MG63 (cell line): Measurements from ENCODE around the gene SLC25A5. TPM values are rescaled to one million over a fixed set of nuclear protein-coding genes. Genes with fewer than 3 reads are reported as not detected.
"Not testable (repeated sequence)": the region's sequence is repeated elsewhere in the genome, so short reads cannot be mapped to it uniquely, and the experiment has no call there.

ENCODE experiments used
- DNase-seq: peaks from one replicate; pipeline ENCODE4 v3.0.0-alpha.2; 2020
- H3K27me3 ChIP-seq: fragments of 250-450 bp; sonication (Bioruptor Pico); 2 replicates; pipeline ENCODE4 v1.5.1; 2020; ENCODE audit warnings: mild to moderate bottlenecking, moderate library complexity
- H3K36me3 ChIP-seq: fragments of 250-450 bp; sonication (Bioruptor Pico); 2 replicates; pipeline ENCODE4 v1.5.1; 2020; ENCODE audit warnings: mild to moderate bottlenecking, moderate library complexity
- H3K4me3 ChIP-seq: fragments of 250-450 bp; sonication (Bioruptor Pico); 2 replicates; pipeline ENCODE4 v1.5.1; 2020; ENCODE audit warnings: mild to moderate bottlenecking, moderate library complexity
- H3K9me3 ChIP-seq: fragments of 250-450 bp; sonication (Bioruptor Pico); 2 replicates; pipeline ENCODE4 v1.5.1; 2020; ENCODE audit warnings: mild to moderate bottlenecking, moderate library complexity
- total RNA-seq: library from RNA; depleted of rRNA; stranded (reverse); fragments of >200 nt; shearing (Covaris generic); gene quantifications from 2 replicates; pipeline ENCODE4 v1.2.3, GENCODE V29; 2014; ENCODE audit warnings: low replicate concordance

SLC25A5 gene
- total RNA-seq, 1 experiment from 2014 or later, result 68.0 TPM

- H3K36me3 ChIP-seq, H3K9me3 ChIP-seq, DNase-seq, H3K27me3 ChIP-seq, H3K4me3 ChIP-seq: not testable (repeated sequence)
These were observed 25.7 kb downstream of the SLC25A5 start for GRCh38 chrX:119493851-119494495.

GRCh38 chrX:119495734-119496726 is 27.8 kb downstream of the SLC25A5 start:
- Histone ChIP-seq H3K9me3 (no peaks in the 10 kb centered on the region), H3K27me3 (no peaks in the 10 kb centered on the region), H3K4me3 (no peak overlapping the region), H3K36me3 (no peaks in the 10 kb centered on the region)
- no peak for DNase-seq

GRCh38 chrX:119497185-119497584 is 28.9 kb downstream of the SLC25A5 start:
- no peak overlapping the region for H3K4me3 ChIP-seq
- DNase-seq, result no peak
- H3K36me3 ChIP-seq, result no peaks in the 10 kb centered on the region
- no peaks in the 10 kb centered on the region for H3K27me3 ChIP-seq
- no peaks in the 10 kb centered on the region for H3K9me3 ChIP-seq

GRCh38 chrX:119500061-119500800 is 32.0 kb downstream of the SLC25A5 start:
- Histone ChIP-seq H3K4me3 (no peak overlapping the region), H3K9me3 (no peaks in the 10 kb centered on the region), H3K27me3 (no peaks in the 10 kb centered on the region), H3K36me3 (no peaks in the 10 kb centered on the region)
- DNase-seq, result no peak

- DNase-seq, result no peak
- Histone ChIP-seq H3K9me3 (no peaks in the 10 kb centered on the region), H3K4me3 (no peak overlapping the region), H3K27me3 (no peaks in the 10 kb centered on the region), H3K36me3 (no peaks in the 10 kb centered on the region)
These were observed 33.4 kb downstream of the SLC25A5 start for GRCh38 chrX:119501511-119502148.

- peak; percentile 38 for DNase-seq
- Histone ChIP-seq H3K4me3 (no peak overlapping the region), H3K36me3 (no peaks in the 10 kb centered on the region), H3K9me3 (no peaks in the 10 kb centered on the region), H3K27me3 (no peaks in the 10 kb centered on the region)
These were observed 34.7 kb downstream of the SLC25A5 start for GRCh38 chrX:119502727-119503483.

- peak; percentile 88 for DNase-seq
- Histone ChIP-seq H3K9me3 (no peaks in the 10 kb centered on the region), H3K4me3 (no peak overlapping the region), H3K27me3 (no peaks in the 10 kb centered on the region), H3K36me3 (no peaks in the 10 kb centered on the region)
These were observed 35.2 kb downstream of the SLC25A5 start for GRCh38 chrX:119503484-119503861.

- not testable (repeated sequence) for DNase-seq, H3K9me3 ChIP-seq, H3K36me3 ChIP-seq, H3K27me3 ChIP-seq, H3K4me3 ChIP-seq
These were observed 36.9 kb downstream of the SLC25A5 start for GRCh38 chrX:119505145-119505544.

- Histone ChIP-seq H3K9me3 (no peaks in the 10 kb centered on the region), H3K27me3 (no peaks in the 10 kb centered on the region), H3K36me3 (no peaks in the 10 kb centered on the region), H3K4me3 (no peak overlapping the region)
- no peak for DNase-seq
These were observed 37.7 kb downstream of the SLC25A5 start for GRCh38 chrX:119505945-119506344.

GRCh38 chrX:119507206-119507605 is 39.0 kb downstream of the SLC25A5 start:
- DNase-seq, result no peak
- Histone ChIP-seq H3K27me3 (no peaks in the 10 kb centered on the region), H3K9me3 (no peaks in the 10 kb centered on the region), H3K4me3 (no peak overlapping the region), H3K36me3 (no peaks in the 10 kb centered on the region)

- H3K27me3 ChIP-seq, result no peaks in the 10 kb centered on the region
- DNase-seq, result peak; percentile 55
- no peaks in the 10 kb centered on the region for H3K9me3 ChIP-seq
- no peaks in the 10 kb centered on the region for H3K36me3 ChIP-seq
- no peak overlapping the region for H3K4me3 ChIP-seq
These were observed 44.0 kb downstream of the SLC25A5 start for GRCh38 chrX:119512146-119512800.

GRCh38 chrX:119516157-119516702 is 48.0 kb downstream of the SLC25A5 start:
- Histone ChIP-seq H3K27me3 (no peaks in the 10 kb centered on the region), H3K4me3 (no peak overlapping the region), H3K36me3 (no peaks in the 10 kb centered on the region), H3K9me3 (no peaks in the 10 kb centered on the region)
- DNase-seq, result no peak

GRCh38 chrX:119518371-119518770 is 50.1 kb downstream of the SLC25A5 start:
- Histone ChIP-seq H3K4me3 (no peak overlapping the region), H3K9me3 (no peaks in the 10 kb centered on the region), H3K27me3 (no peaks in the 10 kb centered on the region), H3K36me3 (no peaks in the 10 kb centered on the region)
- no peak for DNase-seq
